ENCODE data around the gene LIG3.
"Not testable (repeated sequence)": the region's sequence is repeated elsewhere in the genome, so short reads cannot be mapped to it uniquely, and the experiment has no call there.

Gene LIG3

DNA sequence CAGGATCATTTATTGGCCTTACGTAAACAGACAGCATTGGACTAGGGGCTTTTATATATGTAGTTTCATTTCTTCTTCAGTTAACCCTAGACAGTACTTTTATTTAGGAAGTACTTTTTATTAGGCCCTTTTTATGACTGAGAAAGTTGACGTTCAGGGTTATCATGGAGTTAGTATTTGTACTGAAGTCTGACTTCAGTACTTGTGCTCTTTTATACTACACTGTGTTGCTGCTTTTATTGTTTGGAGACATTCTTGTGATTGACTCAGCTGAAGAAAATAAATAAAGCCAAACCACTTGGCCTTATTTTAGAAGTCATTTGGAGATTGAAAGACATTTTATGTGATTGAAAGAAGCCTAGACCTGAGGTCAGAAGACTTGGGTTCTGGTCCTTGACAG, 6.9 kb downstream of the LIG3 start:
- H3K27ac ChIP-seq (ENCODE audit: low read length): no peak overlapping the region
- H3K4me3 ChIP-seq (ENCODE audit: low read depth in 1 of 2, low read length in 2 of 2): no peak overlapping the region
- H3K27me3 ChIP-seq (ENCODE audit: low read depth, low read length): no peaks in the 10 kb centered on the region
- H3K9me3 ChIP-seq (ENCODE audit: control insufficient read depth in 1 of 2, low read length in 2 of 2): no peaks in the 10 kb centered on the region
- peaks cover 0 to 17% of the 10 kb centered on the region in 2 donors for H3K4me1 ChIP-seq (ENCODE audit: control insufficient read depth in 1 of 2, insufficient read depth in 2 of 2, low read length in 2 of 2)
- H3K36me3 ChIP-seq (ENCODE audit: control insufficient read depth in 1 of 2, insufficient read depth in 2 of 2, low read length in 2 of 2): peaks cover 28 to 48% of the 10 kb centered on the region in 2 donors

DNA sequence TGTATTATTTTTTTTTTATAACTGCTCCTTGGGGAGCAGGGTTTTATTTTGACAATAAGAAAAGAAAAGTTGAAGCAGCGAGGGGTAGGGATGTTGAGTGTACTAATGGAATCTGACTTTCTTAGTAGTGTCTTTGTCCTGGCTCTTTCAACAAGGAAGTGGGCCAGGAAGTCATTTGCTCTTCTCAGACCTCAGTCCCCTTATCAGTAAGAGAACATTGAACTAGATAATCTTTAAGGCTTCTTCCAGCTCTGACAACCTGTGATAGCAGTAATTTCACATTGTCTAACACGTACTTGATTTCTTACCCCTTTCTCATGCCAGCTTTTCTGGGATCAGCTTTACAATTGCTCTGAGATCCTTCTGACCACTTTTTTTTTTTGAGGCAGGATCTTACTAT, 8.3 kb downstream of the LIG3 start:
- peaks cover 0 to 6% of the 10 kb centered on the region in 2 donors for H3K4me1 ChIP-seq (ENCODE audit: control insufficient read depth in 1 of 2, insufficient read depth in 2 of 2, low read length in 2 of 2)
- H3K27ac ChIP-seq (ENCODE audit: low read length): no peak overlapping the region

DNA sequence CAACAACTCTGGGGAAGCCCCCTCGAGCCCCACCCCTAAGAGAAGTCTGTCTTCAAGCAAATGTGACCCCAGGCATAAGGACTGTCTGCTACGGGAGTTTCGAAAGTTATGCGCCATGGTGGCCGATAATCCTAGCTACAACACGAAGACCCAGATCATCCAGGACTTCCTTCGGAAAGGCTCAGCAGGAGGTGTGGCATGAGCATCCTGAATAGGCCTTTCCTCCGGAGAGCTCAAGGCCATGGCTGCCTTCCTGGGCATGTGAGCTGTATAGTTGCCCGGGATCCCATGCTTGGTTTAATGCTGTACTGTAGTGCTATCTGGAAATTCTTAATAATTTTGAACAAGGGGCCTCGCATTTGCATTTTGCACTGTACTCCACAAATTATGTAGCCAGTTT, 9.2 kb downstream of the LIG3 start:
- peaks cover 0 to 6% of the 10 kb centered on the region in 2 donors for H3K4me1 ChIP-seq (ENCODE audit: control insufficient read depth in 1 of 2, insufficient read depth in 2 of 2, low read length in 2 of 2)
- no peaks in the 10 kb centered on the region for H3K27me3 ChIP-seq (ENCODE audit: low read depth, low read length)
- no peak overlapping the region for H3K27ac ChIP-seq (ENCODE audit: low read length)
- peaks cover 43 to 71% of the 10 kb centered on the region in 2 donors for H3K36me3 ChIP-seq (ENCODE audit: control insufficient read depth in 1 of 2, insufficient read depth in 2 of 2, low read length in 2 of 2)
- H3K4me3 ChIP-seq (ENCODE audit: low read depth in 1 of 2, low read length in 2 of 2): no peak overlapping the region
- no peaks in the 10 kb centered on the region for H3K9me3 ChIP-seq (ENCODE audit: control insufficient read depth in 1 of 2, low read length in 2 of 2)

More for the DNA sequence above, 8.3 kb downstream of the LIG3 start:
- Histone ChIP-seq H3K36me3 (ENCODE audit: control insufficient read depth in 1 of 2, insufficient read depth in 2 of 2, low read length in 2 of 2) (peaks cover 35 to 63% of the 10 kb centered on the region in 2 donors), H3K27me3 (ENCODE audit: low read depth, low read length) (no peaks in the 10 kb centered on the region), H3K9me3 (ENCODE audit: control insufficient read depth in 1 of 2, low read length in 2 of 2) (no peaks in the 10 kb centered on the region), H3K4me3 (ENCODE audit: low read depth in 1 of 2, low read length in 2 of 2) (no peak overlapping the region)

DNA sequence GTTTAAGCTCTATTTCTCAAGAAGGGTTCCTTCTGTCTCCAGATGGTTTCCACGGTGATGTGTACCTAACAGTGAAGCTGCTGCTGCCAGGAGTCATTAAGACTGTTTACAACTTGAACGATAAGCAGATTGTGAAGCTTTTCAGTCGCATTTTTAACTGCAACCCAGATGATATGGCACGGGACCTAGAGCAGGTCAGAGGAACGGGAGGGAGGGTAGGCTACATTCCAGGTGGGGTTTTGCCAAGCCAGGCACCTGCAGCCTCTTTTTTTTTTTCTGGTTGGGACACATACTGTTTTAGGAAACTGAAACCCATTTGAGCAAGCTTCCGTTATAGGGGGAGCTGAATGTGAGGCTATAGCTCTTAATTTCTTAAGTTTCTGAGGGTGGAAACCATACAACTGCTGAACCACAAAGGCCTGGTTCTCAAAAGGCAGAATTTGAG, 10.6 kb downstream of the LIG3 start:
- Histone ChIP-seq H3K4me1 (ENCODE audit: control insufficient read depth in 1 of 2, insufficient read depth in 2 of 2, low read length in 2 of 2) (peaks cover 0 to 6% of the 10 kb centered on the region in 2 donors), H3K27me3 (ENCODE audit: low read depth, low read length) (no peaks in the 10 kb centered on the region), H3K27ac (ENCODE audit: low read length) (no peak overlapping the region), H3K36me3 (ENCODE audit: control insufficient read depth in 1 of 2, insufficient read depth in 2 of 2, low read length in 2 of 2) (peaks cover 58 to 80% of the 10 kb centered on the region in 2 donors), H3K9me3 (ENCODE audit: control insufficient read depth in 1 of 2, low read length in 2 of 2) (no peaks in the 10 kb centered on the region), H3K4me3 (ENCODE audit: low read depth in 1 of 2, low read length in 2 of 2) (no peak overlapping the region)

DNA sequence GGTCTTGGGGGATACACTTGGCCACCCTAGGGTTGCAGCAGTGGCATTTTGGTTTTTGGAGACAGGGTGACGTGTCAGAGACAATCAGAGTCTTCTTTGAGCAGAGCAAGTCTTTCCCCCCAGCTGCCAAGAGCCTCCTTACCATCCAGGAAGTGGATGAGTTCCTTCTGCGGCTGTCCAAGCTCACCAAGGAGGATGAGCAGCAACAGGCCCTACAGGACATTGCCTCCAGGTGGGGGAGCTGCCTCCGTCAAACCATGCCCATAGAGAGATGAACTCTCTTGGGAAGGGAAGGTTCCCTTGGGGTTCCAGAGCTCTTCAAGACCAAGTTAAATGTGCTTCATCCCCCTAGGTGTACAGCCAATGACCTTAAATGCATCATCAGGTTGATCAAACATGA, 11.3 kb downstream of the LIG3 start:
- H3K36me3 ChIP-seq (ENCODE audit: control insufficient read depth in 1 of 2, insufficient read depth in 2 of 2, low read length in 2 of 2): peaks cover 61 to 76% of the 10 kb centered on the region in 2 donors
- no peaks in the 10 kb centered on the region for H3K27me3 ChIP-seq (ENCODE audit: low read depth, low read length)
- H3K4me1 ChIP-seq (ENCODE audit: control insufficient read depth in 1 of 2, insufficient read depth in 2 of 2, low read length in 2 of 2): peaks cover 0 to 6% of the 10 kb centered on the region in 2 donors
- no peak overlapping the region for H3K4me3 ChIP-seq (ENCODE audit: low read depth in 1 of 2, low read length in 2 of 2)
- H3K9me3 ChIP-seq (ENCODE audit: control insufficient read depth in 1 of 2, low read length in 2 of 2): no peaks in the 10 kb centered on the region
- H3K27ac ChIP-seq (ENCODE audit: low read length): no peak overlapping the region

DNA sequence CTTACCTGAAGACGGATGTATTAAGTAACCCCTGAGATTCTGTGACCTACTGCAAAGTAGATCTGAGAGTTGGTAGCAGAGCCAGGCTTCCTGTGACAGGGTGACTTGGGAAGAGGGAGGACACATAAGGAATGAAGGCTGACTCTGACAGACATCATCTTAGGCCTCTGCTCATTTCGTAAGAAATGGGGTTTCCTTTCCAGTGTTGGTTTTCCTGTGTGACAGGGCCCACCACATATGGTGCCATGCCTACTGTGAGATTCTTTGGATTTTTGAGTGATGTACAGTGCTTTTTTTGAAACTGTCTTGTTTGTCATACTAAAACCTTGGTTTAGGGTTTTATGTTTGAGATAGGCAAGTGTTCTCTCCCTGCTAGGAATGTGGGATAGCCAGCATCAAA, 12.7 kb downstream of the LIG3 start:
- H3K9me3 ChIP-seq (ENCODE audit: control insufficient read depth in 1 of 2, low read length in 2 of 2): no peaks in the 10 kb centered on the region
- peaks cover 7 to 12% of the 10 kb centered on the region in 2 donors for H3K4me1 ChIP-seq (ENCODE audit: control insufficient read depth in 1 of 2, insufficient read depth in 2 of 2, low read length in 2 of 2)
- H3K27ac ChIP-seq (ENCODE audit: low read length): no peak overlapping the region
- H3K27me3 ChIP-seq (ENCODE audit: low read depth, low read length): no peaks in the 10 kb centered on the region
- no peak overlapping the region for H3K4me3 ChIP-seq (ENCODE audit: low read depth in 1 of 2, low read length in 2 of 2)
- peaks cover 56 to 72% of the 10 kb centered on the region in 2 donors for H3K36me3 ChIP-seq (ENCODE audit: control insufficient read depth in 1 of 2, insufficient read depth in 2 of 2, low read length in 2 of 2)

DNA sequence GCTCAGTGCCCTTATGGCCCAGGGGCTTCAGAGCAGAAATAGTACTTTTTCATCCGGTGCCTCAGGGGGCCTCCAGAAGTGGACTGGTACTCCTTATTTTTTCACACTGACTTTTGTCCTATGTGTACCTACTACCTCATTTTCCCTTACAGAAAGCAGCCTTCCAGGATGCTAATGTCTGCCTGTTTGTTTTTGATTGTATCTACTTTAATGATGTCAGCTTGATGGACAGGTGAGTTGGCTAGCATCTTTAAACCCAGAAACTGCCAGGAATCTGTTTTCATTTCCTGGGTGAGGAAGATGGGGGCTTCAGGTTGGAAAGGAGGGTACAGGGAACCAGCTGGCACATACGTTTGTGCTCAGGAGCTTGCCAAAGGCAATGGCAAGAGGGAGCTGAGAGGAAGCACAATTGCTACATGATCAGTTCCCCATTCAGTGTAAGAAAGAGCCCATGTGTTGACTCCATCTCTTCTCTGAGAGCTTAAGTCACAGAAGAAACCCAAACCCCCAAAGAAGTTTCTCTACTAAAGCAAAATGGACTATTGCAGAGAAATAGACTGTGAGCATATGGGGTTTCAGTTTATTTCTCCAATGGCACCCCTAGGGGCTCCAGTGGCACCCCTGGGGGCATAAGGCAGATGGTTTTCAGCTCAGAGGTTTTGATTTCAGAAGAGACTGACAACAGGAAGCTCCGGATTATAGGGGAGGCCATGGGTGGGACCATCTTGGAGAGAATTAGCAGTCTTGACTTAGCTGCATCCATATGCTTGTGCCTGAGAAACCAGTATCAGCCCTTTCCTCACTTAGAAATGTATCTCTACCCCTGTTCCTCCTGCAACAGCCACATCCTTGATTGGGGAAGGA, 16.3 kb downstream of the LIG3 start:
- peak overlapping the region in 1 of 2 donors; percentile 12 for H3K4me3 ChIP-seq (ENCODE audit: low read depth in 1 of 2, low read length in 2 of 2)
- peak overlapping the region; percentile 93 for H3K27ac ChIP-seq (ENCODE audit: low read length)
- peaks cover 45 to 63% of the 10 kb centered on the region in 2 donors for H3K36me3 ChIP-seq (ENCODE audit: control insufficient read depth in 1 of 2, insufficient read depth in 2 of 2, low read length in 2 of 2)
- no peaks in the 10 kb centered on the region for H3K27me3 ChIP-seq (ENCODE audit: low read depth, low read length)
- no peaks in the 10 kb centered on the region for H3K9me3 ChIP-seq (ENCODE audit: control insufficient read depth in 1 of 2, low read length in 2 of 2)
- peaks cover 7 to 16% of the 10 kb centered on the region in 2 donors for H3K4me1 ChIP-seq (ENCODE audit: control insufficient read depth in 1 of 2, insufficient read depth in 2 of 2, low read length in 2 of 2)

DNA sequence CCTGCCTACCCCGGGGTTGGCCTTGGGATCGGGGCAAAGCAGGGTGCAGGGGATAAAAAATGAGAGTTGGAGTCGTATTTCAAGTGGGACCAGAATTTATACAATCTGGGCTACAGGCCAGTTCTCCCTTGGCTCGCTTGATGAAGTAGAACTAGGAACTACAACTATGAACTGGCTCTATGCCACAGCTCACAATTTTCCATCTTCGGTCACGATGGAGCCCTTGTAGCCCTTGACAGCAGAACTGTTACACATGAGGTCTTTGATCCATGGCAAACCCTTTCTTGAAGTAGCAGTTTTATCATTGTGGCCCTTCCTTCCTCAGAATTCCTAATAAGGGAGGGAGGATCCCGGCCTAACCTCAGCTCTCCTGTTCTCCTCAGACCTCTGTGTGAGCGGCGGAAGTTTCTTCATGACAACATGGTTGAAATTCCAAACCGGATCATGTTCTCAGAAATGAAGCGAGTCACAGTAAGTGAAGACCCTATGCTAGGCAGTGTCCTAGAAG, 17.1 kb downstream of the LIG3 start:
- no peaks in the 10 kb centered on the region for H3K9me3 ChIP-seq (ENCODE audit: control insufficient read depth in 1 of 2, low read length in 2 of 2)
- peaks cover 42 to 63% of the 10 kb centered on the region in 2 donors for H3K36me3 ChIP-seq (ENCODE audit: control insufficient read depth in 1 of 2, insufficient read depth in 2 of 2, low read length in 2 of 2)
- peak overlapping the region; percentile 93 for H3K27ac ChIP-seq (ENCODE audit: low read length)
- H3K27me3 ChIP-seq (ENCODE audit: low read depth, low read length): no peaks in the 10 kb centered on the region
- peak overlapping the region in 1 of 2 donors; percentile 12 for H3K4me3 ChIP-seq (ENCODE audit: low read depth in 1 of 2, low read length in 2 of 2)
- peaks cover 7 to 14% of the 10 kb centered on the region in 2 donors for H3K4me1 ChIP-seq (ENCODE audit: control insufficient read depth in 1 of 2, insufficient read depth in 2 of 2, low read length in 2 of 2)

DNA sequence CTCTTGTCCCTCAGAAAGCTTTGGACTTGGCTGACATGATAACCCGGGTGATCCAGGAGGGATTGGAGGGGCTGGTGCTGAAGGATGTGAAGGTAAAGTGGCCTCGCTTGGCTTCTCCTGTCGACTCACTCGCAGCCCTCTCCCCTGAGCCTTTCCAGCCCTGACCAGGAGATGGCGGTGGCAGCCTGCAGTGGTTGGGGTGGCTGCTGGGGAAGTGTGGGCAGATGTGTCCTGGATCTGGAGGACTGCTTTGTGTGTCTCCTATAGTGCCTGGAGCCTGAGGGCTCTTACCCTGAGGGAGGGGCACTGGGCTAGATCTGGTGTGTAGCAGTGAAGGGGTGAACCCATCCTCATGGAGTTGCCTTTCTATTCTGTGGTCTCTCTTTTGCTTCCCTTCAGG, 17.9 kb downstream of the LIG3 start:
- Histone ChIP-seq H3K4me1 (ENCODE audit: control insufficient read depth in 1 of 2, insufficient read depth in 2 of 2, low read length in 2 of 2) (peaks cover 7 to 14% of the 10 kb centered on the region in 2 donors), H3K27ac (ENCODE audit: low read length) (peak overlapping the region; percentile 93), H3K27me3 (ENCODE audit: low read depth, low read length) (no peaks in the 10 kb centered on the region), H3K36me3 (ENCODE audit: control insufficient read depth in 1 of 2, insufficient read depth in 2 of 2, low read length in 2 of 2) (peaks cover 34 to 61% of the 10 kb centered on the region in 2 donors), H3K9me3 (ENCODE audit: control insufficient read depth in 1 of 2, low read length in 2 of 2) (no peaks in the 10 kb centered on the region), H3K4me3 (ENCODE audit: low read depth in 1 of 2, low read length in 2 of 2) (peak overlapping the region in 1 of 2 donors; percentile 2)

DNA sequence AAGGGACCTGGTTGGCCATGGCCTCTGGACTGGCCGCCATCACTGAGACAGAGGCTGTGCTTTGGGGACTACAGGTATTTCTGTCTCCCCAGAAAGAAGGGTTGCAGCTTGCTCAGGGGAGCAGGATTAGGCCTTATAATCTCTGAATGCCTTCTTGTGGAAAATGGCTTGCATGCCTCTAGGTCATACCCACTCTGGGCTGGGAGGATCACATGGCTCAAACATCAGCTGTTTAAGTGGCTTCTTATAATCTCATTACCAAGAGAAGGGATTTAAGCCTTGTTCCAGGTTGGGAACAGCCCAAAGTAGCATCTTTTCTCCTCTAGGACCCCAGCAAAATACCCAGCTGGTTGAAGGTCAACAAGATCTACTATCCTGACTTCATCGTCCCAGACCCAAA, 19.1 kb downstream of the LIG3 start:
- Histone ChIP-seq H3K4me3 (ENCODE audit: low read depth in 1 of 2, low read length in 2 of 2) (no peak overlapping the region), H3K27me3 (ENCODE audit: low read depth, low read length) (no peaks in the 10 kb centered on the region), H3K36me3 (ENCODE audit: control insufficient read depth in 1 of 2, insufficient read depth in 2 of 2, low read length in 2 of 2) (peaks cover 29 to 59% of the 10 kb centered on the region in 2 donors), H3K27ac (ENCODE audit: low read length) (no peak overlapping the region), H3K9me3 (ENCODE audit: control insufficient read depth in 1 of 2, low read length in 2 of 2) (no peaks in the 10 kb centered on the region), H3K4me1 (ENCODE audit: control insufficient read depth in 1 of 2, insufficient read depth in 2 of 2, low read length in 2 of 2) (peaks cover 7 to 14% of the 10 kb centered on the region in 2 donors)

DNA sequence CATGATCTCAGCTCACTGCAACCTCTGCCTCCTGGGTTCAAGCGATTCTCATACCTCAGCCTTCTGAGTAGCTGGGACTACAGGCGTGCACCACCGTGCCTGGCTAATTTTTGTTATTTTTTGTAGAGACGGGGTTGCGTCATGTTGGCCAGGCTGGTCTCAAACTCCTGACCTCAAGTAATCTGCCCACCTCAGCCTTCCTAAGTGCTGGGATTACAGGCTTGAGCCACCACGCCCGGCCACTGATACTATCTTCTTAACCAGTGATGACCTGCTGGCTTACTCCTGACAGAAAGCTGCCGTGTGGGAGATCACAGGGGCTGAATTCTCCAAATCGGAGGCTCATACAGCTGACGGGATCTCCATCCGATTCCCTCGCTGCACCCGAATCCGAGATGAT, 20.7 kb downstream of the LIG3 start:
- not testable (repeated sequence) for H3K9me3 ChIP-seq (ENCODE audit: control insufficient read depth in 1 of 2, low read length in 2 of 2); H3K27ac ChIP-seq (ENCODE audit: low read length); H3K4me3 ChIP-seq (ENCODE audit: low read depth in 1 of 2, low read length in 2 of 2); H3K27me3 ChIP-seq (ENCODE audit: low read depth, low read length)
- Histone ChIP-seq H3K36me3 (ENCODE audit: control insufficient read depth in 1 of 2, insufficient read depth in 2 of 2, low read length in 2 of 2) (peaks cover 22 to 57% of the 10 kb centered on the region in 2 donors), H3K4me1 (ENCODE audit: control insufficient read depth in 1 of 2, insufficient read depth in 2 of 2, low read length in 2 of 2) (peaks cover 7 to 14% of the 10 kb centered on the region in 2 donors)
